ENCODE results near the gene CYB561D1. TPM values are rescaled to one million over a fixed set of nuclear protein-coding genes. Genes with fewer than 3 reads are reported as not detected.

Gene CYB561D1
- total RNA-seq, 2 donors from 2014 or later = 21.0 to 23.5 TPM

DNA sequence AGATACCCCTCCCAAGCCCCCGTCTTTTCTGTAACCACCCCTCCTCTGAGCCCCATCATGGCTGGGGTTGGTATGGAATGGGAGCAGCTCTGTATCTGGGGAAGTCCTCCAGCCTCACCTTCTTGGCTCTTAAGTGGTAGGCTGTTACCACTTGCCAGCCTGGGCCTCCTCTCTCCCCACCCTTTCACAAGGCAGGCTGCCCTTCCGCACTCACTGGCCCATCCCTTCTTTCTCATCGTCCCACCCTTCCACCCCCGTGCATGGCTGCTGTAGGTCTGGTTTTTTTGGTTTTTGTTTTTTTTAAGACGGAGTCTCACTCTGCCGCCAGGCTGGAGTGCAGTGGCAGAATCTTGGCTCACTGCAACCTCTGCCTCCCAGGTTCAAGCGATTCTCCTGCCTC is 5.2 kb downstream of the CYB561D1 start:
- H3K36me3 Mint-ChIP-seq (ENCODE audit: low read depth) = peaks cover 6% of the 10 kb centered on the region
- DNase-seq = no peak
- peaks cover 69% of the 10 kb centered on the region for H3K4me1 Mint-ChIP-seq
- peak overlapping the region; percentile 52 for H3K4me3 Mint-ChIP-seq
- no peaks in the 10 kb centered on the region for H3K27me3 Mint-ChIP-seq
- peak overlapping the region; percentile 95 for H3K27ac Mint-ChIP-seq
- no peak for ATAC-seq
- no peaks in the 10 kb centered on the region for H3K9me3 ChIP-seq (ENCODE audit: control insufficient read depth, low read length, poor library complexity, severe bottlenecking)

DNA sequence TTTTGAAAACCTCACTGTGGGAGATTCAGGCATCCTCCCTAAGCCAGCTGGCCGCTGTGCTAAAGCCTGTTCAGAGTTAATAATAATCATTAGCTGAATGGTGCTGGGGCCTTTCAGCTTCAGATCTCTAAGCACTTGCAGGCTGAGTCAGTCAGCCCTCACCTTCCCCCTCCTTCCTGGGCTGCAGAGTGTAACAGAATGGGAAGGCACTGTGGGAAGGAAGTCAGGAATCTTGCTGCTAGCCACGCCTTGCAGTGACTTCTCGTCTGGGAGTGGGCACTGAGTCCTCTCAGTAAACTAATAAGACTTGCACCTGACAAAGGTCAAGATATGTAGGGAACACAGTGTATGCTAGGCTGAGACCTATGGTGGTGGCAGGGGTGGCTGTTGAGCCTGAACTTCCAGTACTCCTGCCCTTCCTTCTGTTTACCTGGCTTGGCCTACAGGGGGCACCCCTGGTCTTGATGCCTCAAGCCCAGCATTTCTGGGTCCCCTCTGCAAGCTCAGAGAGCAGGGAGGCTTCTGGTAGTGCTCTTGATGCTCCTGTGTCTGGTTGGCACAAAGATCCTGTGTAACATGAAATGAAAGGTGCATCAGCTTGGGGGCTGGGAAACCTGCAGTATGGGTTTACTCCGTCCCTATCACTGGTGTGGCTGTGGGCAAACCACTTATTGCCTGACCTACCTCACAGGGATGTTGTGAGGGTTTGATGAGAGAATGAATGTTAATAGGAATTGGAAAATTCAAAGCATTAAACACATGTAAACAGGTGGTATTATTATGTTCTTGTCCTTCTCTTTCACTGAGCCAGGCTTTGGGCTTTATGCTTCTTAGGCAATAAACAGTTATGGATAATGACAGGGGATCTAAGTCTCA is 6.0 kb downstream of the CYB561D1 start:
- H3K27ac Mint-ChIP-seq = peak overlapping the region; percentile 95
- H3K4me1 Mint-ChIP-seq = peaks cover 72% of the 10 kb centered on the region
- ATAC-seq = no peak
- peak; percentile 28 to 58 (median 41) for DNase-seq
- peaks cover 6% of the 10 kb centered on the region for H3K36me3 Mint-ChIP-seq (ENCODE audit: low read depth)
- no peaks in the 10 kb centered on the region for H3K9me3 ChIP-seq (ENCODE audit: control insufficient read depth, low read length, poor library complexity, severe bottlenecking)
- H3K27me3 Mint-ChIP-seq = no peaks in the 10 kb centered on the region
- peak overlapping the region; percentile 63 for H3K4me3 Mint-ChIP-seq

DNA sequence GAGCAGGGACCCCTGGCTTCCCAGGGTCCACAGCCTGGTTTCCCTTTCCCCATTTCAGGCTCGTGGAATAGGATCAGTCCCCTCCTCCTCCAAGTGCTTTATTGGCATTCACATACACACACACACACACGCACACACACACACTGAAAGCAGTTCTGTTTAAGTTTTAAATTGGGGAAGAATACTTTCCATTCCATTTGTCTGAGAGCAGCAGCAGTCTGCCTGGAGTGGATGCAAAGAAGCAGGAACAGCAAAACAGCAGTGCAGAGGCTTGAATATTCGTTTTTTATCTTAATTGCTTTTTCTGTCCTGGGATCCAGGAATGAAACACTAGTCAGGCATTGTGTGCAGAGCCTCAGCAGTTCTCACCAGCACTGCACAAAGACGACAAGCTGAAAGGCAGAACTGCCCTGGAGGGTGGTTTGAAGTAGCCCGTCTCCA is 7.1 kb downstream of the CYB561D1 start:
- Mint-ChIP-seq H3K4me3 (peak overlapping the region; percentile 90), H3K27ac (peak overlapping the region; percentile 95), H3K4me1 (peaks cover 73% of the 10 kb centered on the region), H3K36me3 (ENCODE audit: low read depth) (peaks cover 5% of the 10 kb centered on the region), H3K27me3 (no peaks in the 10 kb centered on the region)
- no peaks in the 10 kb centered on the region for H3K9me3 ChIP-seq (ENCODE audit: control insufficient read depth, low read length, poor library complexity, severe bottlenecking)
- no peak for DNase-seq
- no peak for ATAC-seq

DNA sequence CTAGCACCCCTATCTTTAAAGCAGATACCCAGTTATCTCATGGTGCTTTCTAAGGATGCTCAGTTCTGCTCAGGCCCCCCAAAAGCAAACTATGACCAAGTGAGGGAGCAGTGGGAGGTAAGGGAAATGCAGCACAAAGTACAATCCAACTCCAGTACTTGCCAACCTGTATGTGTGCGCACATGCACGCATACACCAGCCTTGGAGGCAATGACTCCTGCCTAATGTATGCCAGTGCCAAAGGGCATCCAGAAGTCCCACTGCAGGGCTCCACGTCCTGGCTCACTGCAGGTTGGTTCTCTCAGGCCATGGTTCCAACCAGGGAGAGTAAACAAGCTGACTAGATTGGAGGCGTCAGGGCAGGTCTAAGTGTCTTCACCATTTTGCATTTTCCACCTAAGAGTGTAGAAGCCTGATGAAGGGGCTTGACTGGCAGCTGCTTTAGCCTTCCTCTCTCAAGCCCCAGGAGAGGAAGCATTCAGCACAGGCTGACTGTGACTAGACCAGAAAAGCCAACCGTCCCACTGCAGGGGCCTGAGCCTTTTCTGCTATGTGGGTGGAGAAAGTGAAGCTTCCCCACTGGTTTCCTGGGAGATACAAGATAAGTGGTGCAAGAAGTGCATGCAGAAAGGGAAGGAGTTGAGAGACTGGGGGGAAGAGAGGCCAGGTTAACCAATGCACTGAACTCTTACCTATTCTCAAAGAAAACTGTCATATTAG is 7.9 kb downstream of the CYB561D1 start:
- Mint-ChIP-seq H3K4me1 (peaks cover 69% of the 10 kb centered on the region), H3K27ac (peak overlapping the region; percentile 95), H3K27me3 (no peaks in the 10 kb centered on the region), H3K36me3 (ENCODE audit: low read depth) (no peaks in the 10 kb centered on the region), H3K4me3 (peak overlapping the region; percentile 90)
- DNase-seq (no peak), ATAC-seq (peak; percentile 6)
- no peaks in the 10 kb centered on the region for H3K9me3 ChIP-seq (ENCODE audit: control insufficient read depth, low read length, poor library complexity, severe bottlenecking)

DNA sequence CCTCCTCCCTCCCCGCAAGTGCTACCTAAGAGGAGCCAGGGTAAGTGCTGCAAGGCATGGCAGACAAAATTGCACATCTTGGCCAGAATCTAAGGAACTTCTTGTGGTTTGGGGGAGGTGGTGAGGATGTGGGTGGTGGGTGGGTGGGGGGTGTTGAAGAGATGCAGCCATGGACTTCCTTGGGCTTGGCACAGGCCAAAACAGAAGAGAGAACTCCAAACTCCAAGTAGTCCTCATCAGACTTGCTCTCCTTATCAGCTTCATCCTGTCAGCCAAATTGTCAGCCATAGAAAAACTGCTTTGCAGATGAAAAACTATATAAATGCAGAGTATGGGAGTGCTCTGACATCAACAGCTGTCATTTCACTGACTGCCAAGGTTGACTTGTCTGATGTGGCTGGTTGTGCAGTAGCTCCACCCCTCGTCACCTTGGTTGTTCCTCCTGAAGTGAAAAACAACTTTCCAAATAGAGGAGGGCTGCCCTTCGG is 8.5 kb downstream of the CYB561D1 start:
- no peaks in the 10 kb centered on the region for H3K36me3 Mint-ChIP-seq (ENCODE audit: low read depth)
- peak in 2 of 3 donors; percentile 36 to 45 for DNase-seq

DNA sequence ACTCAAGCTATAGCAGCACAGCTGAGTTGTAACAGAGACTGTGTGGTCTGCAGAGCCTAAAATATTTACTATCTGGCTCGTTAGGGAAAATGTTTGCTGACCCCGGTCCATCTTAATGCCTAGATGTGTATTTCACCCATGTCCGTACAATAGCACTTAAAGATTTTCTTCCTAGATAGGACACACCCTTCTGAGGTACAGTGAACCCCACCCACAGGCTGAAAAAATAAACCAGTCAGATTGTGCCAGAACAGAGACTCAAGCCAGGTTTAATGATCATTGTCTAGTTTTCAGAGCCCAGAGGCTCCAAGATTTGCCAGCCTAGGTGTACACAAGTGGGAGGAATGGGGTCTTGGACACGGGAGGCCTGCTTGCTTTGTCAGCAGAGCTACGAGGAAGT is 10.0 kb downstream of the CYB561D1 start:
- H3K4me3 Mint-ChIP-seq = peak overlapping the region; percentile 90
- no peaks in the 10 kb centered on the region for H3K9me3 ChIP-seq (ENCODE audit: control insufficient read depth, low read length, poor library complexity, severe bottlenecking)
- no peaks in the 10 kb centered on the region for H3K36me3 Mint-ChIP-seq (ENCODE audit: low read depth)
- H3K4me1 Mint-ChIP-seq = peaks cover 76% of the 10 kb centered on the region
- no peaks in the 10 kb centered on the region for H3K27me3 Mint-ChIP-seq
- peak overlapping the region; percentile 95 for H3K27ac Mint-ChIP-seq
- ATAC-seq = no peak
- no peak for DNase-seq

More for the DNA sequence above, 8.5 kb downstream of the CYB561D1 start:
- peak; percentile 94 for ATAC-seq
- H3K9me3 ChIP-seq (ENCODE audit: control insufficient read depth, low read length, poor library complexity, severe bottlenecking) = no peaks in the 10 kb centered on the region
- H3K27me3 Mint-ChIP-seq = no peaks in the 10 kb centered on the region
- peak overlapping the region; percentile 90 for H3K4me3 Mint-ChIP-seq
- H3K27ac Mint-ChIP-seq = peak overlapping the region; percentile 95
- H3K4me1 Mint-ChIP-seq = peaks cover 74% of the 10 kb centered on the region

DNA sequence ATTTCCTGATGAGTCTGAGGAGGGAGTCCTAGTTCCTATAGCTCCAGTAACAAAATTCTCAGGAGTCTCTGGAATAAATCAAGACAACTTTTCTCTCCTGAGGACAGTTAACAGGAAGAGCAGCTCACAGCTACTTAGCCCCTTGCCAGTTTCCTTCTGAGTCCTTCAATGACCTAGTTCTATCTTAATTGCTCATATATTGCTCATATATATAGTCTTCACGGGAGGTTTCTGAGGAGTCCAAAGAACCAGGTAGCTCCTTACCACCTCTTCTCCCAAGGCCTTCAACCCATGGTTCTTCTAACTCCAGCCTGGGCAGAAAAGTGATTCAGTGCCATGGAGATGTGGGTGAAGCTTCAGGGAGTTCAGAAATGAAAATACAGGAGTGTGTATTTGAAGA is 11.1 kb downstream of the CYB561D1 start:
- Mint-ChIP-seq H3K27me3 (no peaks in the 10 kb centered on the region), H3K4me3 (peak overlapping the region; percentile 90), H3K27ac (peak overlapping the region; percentile 95), H3K4me1 (peaks cover 69% of the 10 kb centered on the region), H3K36me3 (ENCODE audit: low read depth) (no peaks in the 10 kb centered on the region)
- no peak for DNase-seq
- ATAC-seq = no peak
- H3K9me3 ChIP-seq (ENCODE audit: control insufficient read depth, low read length, poor library complexity, severe bottlenecking) = no peaks in the 10 kb centered on the region

DNA sequence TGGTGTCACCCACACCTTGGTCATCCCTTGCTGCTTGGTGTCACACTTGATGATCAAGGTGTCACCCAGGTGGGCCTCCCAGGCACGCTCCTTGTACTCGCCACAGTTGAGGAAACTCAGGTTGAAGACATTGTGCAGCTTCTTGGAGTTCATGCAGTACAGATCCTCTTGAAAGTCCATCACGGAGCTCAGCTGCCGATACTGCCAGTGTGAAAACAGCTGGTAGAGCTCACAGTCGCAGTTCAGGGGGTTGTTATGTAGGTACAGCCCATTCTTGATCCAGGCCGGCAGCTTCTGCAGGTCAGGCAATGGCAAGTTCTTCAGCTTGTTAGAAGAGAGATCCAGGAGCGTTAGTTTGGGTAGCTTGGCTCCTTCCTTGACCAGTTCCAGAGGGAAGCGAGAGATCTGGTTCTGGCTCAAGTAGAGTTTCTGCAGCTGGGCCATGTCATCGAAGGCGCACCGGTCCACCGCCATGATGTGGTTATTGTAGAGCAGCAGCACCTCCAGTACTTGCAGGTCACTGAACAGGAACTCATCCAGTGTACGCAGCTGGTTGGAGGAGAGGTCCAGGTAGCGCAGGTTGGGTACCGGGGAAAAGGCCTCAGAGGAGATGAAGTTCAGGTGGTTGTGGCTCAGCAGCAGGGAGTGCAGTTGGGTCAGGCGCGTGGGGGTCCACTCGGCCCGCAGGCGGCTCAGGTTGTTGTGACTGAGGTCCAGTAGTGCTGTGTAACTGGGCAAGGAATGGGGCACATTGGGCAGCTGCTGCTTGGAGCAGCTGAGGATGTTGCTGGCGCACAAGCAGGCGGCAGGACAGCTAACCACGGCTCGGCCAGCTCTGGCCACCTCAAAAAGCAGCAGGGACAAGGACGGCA is 14.3 kb downstream of the CYB561D1 start:
- Mint-ChIP-seq H3K4me3 (peak overlapping the region; percentile 94), H3K27me3 (no peaks in the 10 kb centered on the region), H3K27ac (peak overlapping the region; percentile 94), H3K4me1 (peaks cover 47% of the 10 kb centered on the region), H3K36me3 (ENCODE audit: low read depth) (no peaks in the 10 kb centered on the region)
- no peaks in the 10 kb centered on the region for H3K9me3 ChIP-seq (ENCODE audit: control insufficient read depth, low read length, poor library complexity, severe bottlenecking)
- ATAC-seq = no peak
- no peak for DNase-seq

DNA sequence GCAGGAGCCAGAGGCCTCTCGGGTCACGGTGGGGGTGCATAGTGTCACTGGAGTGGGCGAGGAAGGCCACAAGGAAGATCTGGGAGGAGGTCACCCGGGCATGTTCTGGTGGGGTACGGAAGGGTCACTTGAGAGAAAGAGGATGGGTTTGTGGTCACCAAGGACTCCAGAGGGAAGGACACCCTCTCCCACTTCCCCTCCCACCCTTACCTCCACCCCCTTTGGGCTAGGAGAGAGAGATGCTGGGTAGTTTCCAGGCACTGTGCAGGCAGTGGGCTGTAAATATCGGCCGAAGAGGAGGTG is 14.9 kb downstream of the CYB561D1 start:
- peak overlapping the region; percentile 94 for H3K27ac Mint-ChIP-seq
- DNase-seq (no peak), ATAC-seq (no peak)
- H3K4me1 Mint-ChIP-seq = peaks cover 47% of the 10 kb centered on the region
- no peaks in the 10 kb centered on the region for H3K9me3 ChIP-seq (ENCODE audit: control insufficient read depth, low read length, poor library complexity, severe bottlenecking)
- H3K4me3 Mint-ChIP-seq = peak overlapping the region; percentile 94
- H3K27me3 Mint-ChIP-seq = no peaks in the 10 kb centered on the region
- H3K36me3 Mint-ChIP-seq (ENCODE audit: low read depth) = no peaks in the 10 kb centered on the region

DNA sequence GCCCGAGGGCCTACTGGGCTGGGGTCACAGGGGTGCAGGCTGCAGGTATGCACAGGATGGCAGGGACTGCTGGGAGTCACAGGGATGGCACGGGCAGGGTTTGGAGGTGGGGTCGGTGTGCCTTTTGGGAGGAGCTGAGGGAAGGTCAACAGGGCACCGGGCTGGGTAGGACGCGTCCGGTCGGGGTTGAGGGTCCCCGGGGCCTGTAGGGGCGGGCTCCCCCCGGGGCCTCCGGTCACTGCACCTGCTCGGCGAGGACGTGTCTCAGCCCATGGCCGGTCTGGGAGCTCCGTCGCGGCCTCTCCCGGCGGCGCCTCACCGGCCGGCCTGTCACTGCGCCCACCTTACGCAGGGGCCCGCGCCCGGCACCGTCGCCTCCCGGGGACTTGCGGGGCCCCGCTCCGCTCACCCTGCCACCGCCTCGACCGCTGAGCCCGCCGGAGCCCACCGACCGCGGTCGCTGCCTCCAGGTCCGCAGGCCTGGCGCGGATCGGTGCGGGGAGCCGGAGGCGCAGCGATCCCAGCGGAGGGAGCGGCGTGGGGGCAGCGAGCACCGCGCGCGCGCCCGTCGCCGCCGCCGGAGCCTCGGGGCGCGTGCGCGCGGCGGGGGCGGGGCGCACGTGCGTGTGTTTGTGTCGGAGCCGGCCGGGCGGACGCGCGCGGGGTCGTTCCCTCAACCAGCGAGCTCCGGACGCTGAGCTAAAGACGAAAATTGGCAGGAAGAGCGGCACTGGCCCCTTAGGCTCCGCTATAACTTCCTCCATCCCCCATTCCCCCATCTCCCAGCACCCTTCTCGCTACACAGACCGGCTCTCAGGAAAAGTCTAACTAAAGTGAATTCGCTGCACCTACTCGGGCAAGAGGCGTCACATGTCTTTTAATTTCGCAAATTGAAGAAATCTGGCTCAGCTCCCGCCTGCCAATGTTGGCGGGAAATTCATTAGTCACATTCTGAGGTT is 15.6 kb downstream of the CYB561D1 start, which contains the start of gene AMIGO1:
AMIGO1 (minus strand) TSS at position 552 of the 959 bp plus-strand sequence. CDS start 815 bp downstream, outside the sequence.
- DNase-seq (peak; percentile 42 to 60 (median 52)), ATAC-seq (peak; percentile 81)
- H3K27me3 Mint-ChIP-seq = no peaks in the 10 kb centered on the region
- peaks cover 43% of the 10 kb centered on the region for H3K4me1 Mint-ChIP-seq
- H3K36me3 Mint-ChIP-seq (ENCODE audit: low read depth) = no peaks in the 10 kb centered on the region
- H3K9me3 ChIP-seq (ENCODE audit: control insufficient read depth, low read length, poor library complexity, severe bottlenecking) = no peaks in the 10 kb centered on the region
- peak within 1 kb of the TSS; percentile 94 for H3K27ac Mint-ChIP-seq
- H3K4me3 Mint-ChIP-seq = peak within 1 kb of the TSS; percentile 94

DNA sequence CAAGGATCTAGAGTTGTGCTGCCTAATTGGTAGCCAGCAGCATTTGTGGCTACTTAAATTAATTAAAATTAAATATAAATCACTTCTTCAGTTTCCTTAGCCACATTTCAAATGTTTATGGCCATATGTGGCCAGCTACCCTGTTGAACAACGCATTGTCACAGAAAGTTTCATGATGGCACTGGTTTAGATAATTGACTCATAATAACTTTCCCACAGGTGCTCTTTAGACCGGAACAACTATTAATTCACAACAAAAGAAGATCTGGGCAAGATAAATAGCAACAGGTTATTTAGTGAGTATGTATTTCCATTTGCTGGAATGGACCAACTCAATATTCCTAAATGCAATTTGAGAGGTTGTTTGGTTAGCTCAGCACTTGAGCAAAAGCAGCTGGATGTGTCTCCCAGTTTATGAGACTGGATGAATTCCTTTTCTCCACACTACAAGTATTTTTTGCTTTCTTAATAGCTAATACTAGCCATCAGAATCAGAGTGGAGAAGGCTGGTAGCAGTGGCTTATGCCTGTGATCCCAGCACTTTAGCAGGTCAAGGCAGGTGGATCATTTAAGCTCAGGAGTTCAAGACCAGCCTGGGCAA is 19.3 kb downstream of the CYB561D1 start:
- Mint-ChIP-seq H3K27me3 (peaks cover 5% of the 10 kb centered on the region), H3K4me3 (no peak overlapping the region), H3K4me1 (peaks cover 20% of the 10 kb centered on the region), H3K36me3 (ENCODE audit: low read depth) (no peaks in the 10 kb centered on the region), H3K27ac (no peak overlapping the region)
- H3K9me3 ChIP-seq (ENCODE audit: control insufficient read depth, low read length, poor library complexity, severe bottlenecking) = no peaks in the 10 kb centered on the region
- ATAC-seq = no peak
- DNase-seq = no peak
